ENCODE results near the gene MTM1. TPM values are rescaled to one million over a fixed set of nuclear protein-coding genes. Genes with fewer than 3 reads are reported as not detected.

The MTM1 gene
- total RNA-seq, 4 donors from 2014 or later: 15.4 to 18.4 (median 16.7) TPM

- Histone ChIP-seq H3K4me1 (peaks cover 6% of the 10 kb centered on the region), H3K9me3 (no peaks in the 10 kb centered on the region), H3K27ac (no peak overlapping the region), H3K27me3 (no peaks in the 10 kb centered on the region), H3K4me3 (no peak overlapping the region), H3K36me3 (peaks cover 9% of the 10 kb centered on the region)
- DNase-seq (ENCODE audit: low spot score in 2 of 2): no peak
- TF ChIP-seq POLR2AphosphoS5 (IDR thresholded peaks at IDR 0.05): no peak
- TF ChIP-seq EP300 (IDR thresholded peaks at IDR 0.05): no peak
- TF ChIP-seq POLR2A (IDR thresholded peaks at IDR 0.05): no peak
- no peak for TF ChIP-seq CTCF (IDR thresholded peaks at IDR 0.05)
- 90% methylated on average over 2 of the region's 2 CpGs for WGBS
Observed at GRCh38 chrX:150643958-150644357, 75.5 kb downstream of the MTM1 start.

GRCh38 chrX:150644422-150644821 lies 76.0 kb downstream of the MTM1 start:
- Histone ChIP-seq H3K4me3 (no peak overlapping the region), H3K9me3 (no peaks in the 10 kb centered on the region), H3K4me1 (peaks cover 9% of the 10 kb centered on the region), H3K27ac (no peak overlapping the region), H3K36me3 (peaks cover 9% of the 10 kb centered on the region), H3K27me3 (no peaks in the 10 kb centered on the region)
- no peak for TF ChIP-seq EP300 (IDR thresholded peaks at IDR 0.05)
- TF ChIP-seq CTCF (IDR thresholded peaks at IDR 0.05): no peak
- no peak for TF ChIP-seq POLR2AphosphoS5 (IDR thresholded peaks at IDR 0.05)
- no peak for TF ChIP-seq POLR2A (IDR thresholded peaks at IDR 0.05)
- 83% methylated on average over 4 of the region's 4 CpGs for WGBS
- no peak for DNase-seq (ENCODE audit: low spot score in 2 of 2)

- Histone ChIP-seq H3K9me3 (no peaks in the 10 kb centered on the region), H3K36me3 (no peaks in the 10 kb centered on the region)
- 76% methylated on average over 5 of the region's 5 CpGs for WGBS
Observed at GRCh38 chrX:150647331-150647730, 78.9 kb downstream of the MTM1 start.

GRCh38 chrX:150648296-150648940 lies 80.0 kb downstream of the MTM1 start:
- DNase-seq (ENCODE audit: low spot score in 2 of 2): no peak
- no peak overlapping the region for H3K27ac ChIP-seq

More at GRCh38 chrX:150647331-150647730, 78.9 kb downstream of the MTM1 start:
- no peak overlapping the region for H3K4me3 ChIP-seq
- no peak overlapping the region for H3K27ac ChIP-seq
- TF ChIP-seq POLR2AphosphoS5 (IDR thresholded peaks at IDR 0.05) (no peak), CTCF (IDR thresholded peaks at IDR 0.05) (no peak), EP300 (IDR thresholded peaks at IDR 0.05) (no peak), POLR2A (IDR thresholded peaks at IDR 0.05) (no peak)
- H3K4me1 ChIP-seq: peaks cover 9% of the 10 kb centered on the region
- no peak for DNase-seq (ENCODE audit: low spot score in 2 of 2)
- H3K27me3 ChIP-seq: no peaks in the 10 kb centered on the region

More at GRCh38 chrX:150648296-150648940, 80.0 kb downstream of the MTM1 start:
- no peaks in the 10 kb centered on the region for H3K27me3 ChIP-seq
- TF ChIP-seq CTCF (IDR thresholded peaks at IDR 0.05): no peak
- TF ChIP-seq POLR2A (IDR thresholded peaks at IDR 0.05): no peak
- no peak for TF ChIP-seq EP300 (IDR thresholded peaks at IDR 0.05)
- no peak for TF ChIP-seq POLR2AphosphoS5 (IDR thresholded peaks at IDR 0.05)
- 58% methylated on average over 4 of the region's 4 CpGs for WGBS
- no peak overlapping the region for H3K4me3 ChIP-seq
- no peaks in the 10 kb centered on the region for H3K9me3 ChIP-seq
- H3K36me3 ChIP-seq: no peaks in the 10 kb centered on the region
- peaks cover 9% of the 10 kb centered on the region for H3K4me1 ChIP-seq
